Astrocyte (in vitro differentiated cells and primary cell): ENCODE measurements around the gene USP19. TPM values are rescaled to one million over a fixed set of nuclear protein-coding genes. Genes with fewer than 3 reads are reported as not detected.

Experiments
- DNase-seq: peaks from one replicate; pipeline ENCODE4 v3.0.0-alpha.2; 2010; ENCODE audit warnings: low read depth
- FAIRE-seq: peaks from 2 replicates; lab custom pipeline; 2011; peaks lifted over from hg19 to GRCh38; lab: Jason Lieb, UNC
- H2AFZ ChIP-seq: 2 replicates; pipeline ENCODE4 v1.6.0; 2012; ENCODE audit warnings: low read depth, low read length, inconsistent platforms
- H3K27ac ChIP-seq: 2 replicates; pipeline ENCODE4 v1.5.1; 2011; ENCODE audit warnings: low read depth, low read length, inconsistent platforms
- H3K27me3 ChIP-seq: 2 replicates; pipeline ENCODE4 v1.6.0; 2011; ENCODE audit warnings: low read length, inconsistent platforms; ENCODE audit not compliant: insufficient read depth
- H3K36me3 ChIP-seq: 2 replicates; pipeline ENCODE4 v1.5.1; 2011; ENCODE audit warnings: low read length, inconsistent platforms; ENCODE audit not compliant: insufficient read depth
- H3K4me1 ChIP-seq: 2 replicates; pipeline ENCODE4 v1.5.1; 2011; ENCODE audit warnings: low read length, inconsistent platforms; ENCODE audit not compliant: insufficient read depth
- H3K4me2 ChIP-seq: 2 replicates; pipeline ENCODE4 v1.6.0; 2012; ENCODE audit warnings: low read length, inconsistent platforms
- H3K4me3 ChIP-seq: 2 replicates; pipeline ENCODE4 v1.5.1; 2011; ENCODE audit warnings: low read depth, mild to moderate bottlenecking, low read length, inconsistent platforms; ENCODE audit not compliant: insufficient read depth
- H3K79me2 ChIP-seq: 2 replicates; pipeline ENCODE4 v1.6.0; 2012; ENCODE audit warnings: mild to moderate bottlenecking, low read length, inconsistent platforms; ENCODE audit not compliant: insufficient read depth
- H3K9ac ChIP-seq: 2 replicates; pipeline ENCODE4 v1.6.0; 2012; ENCODE audit warnings: mild to moderate bottlenecking, low read length, inconsistent platforms
- H3K9me3 ChIP-seq: 2 replicates; pipeline ENCODE4 v1.5.1; 2012; ENCODE audit warnings: low read depth, mild to moderate bottlenecking, low read length, inconsistent platforms; ENCODE audit not compliant: insufficient read depth
- H4K20me1 ChIP-seq: 2 replicates; pipeline ENCODE4 v1.6.0; 2012; ENCODE audit warnings: low read length, inconsistent platforms; ENCODE audit not compliant: insufficient read depth
- H3K27ac Mint-ChIP-seq: one replicate; pipeline ENCODE4 v1.8.0; 2021; ENCODE audit warnings: mild to moderate bottlenecking, mixed read lengths; ENCODE audit not compliant: unreplicated experiment
- H3K27me3 Mint-ChIP-seq: one replicate; pipeline ENCODE4 v1.8.0; 2021; ENCODE audit warnings: low read depth, mixed read lengths; ENCODE audit not compliant: unreplicated experiment
- H3K36me3 Mint-ChIP-seq: one replicate; pipeline ENCODE4 v1.8.0; 2021; ENCODE audit warnings: low read depth, mixed read lengths; ENCODE audit not compliant: unreplicated experiment
- H3K4me1 Mint-ChIP-seq: one replicate; pipeline ENCODE4 v1.8.0; 2021; ENCODE audit warnings: low read depth, mixed read lengths; ENCODE audit not compliant: unreplicated experiment
- H3K4me3 Mint-ChIP-seq: one replicate; pipeline ENCODE4 v1.8.0; 2021; ENCODE audit warnings: mild to moderate bottlenecking, moderate library complexity, mixed read lengths; ENCODE audit not compliant: unreplicated experiment
- H3K9me3 Mint-ChIP-seq: one replicate; pipeline ENCODE4 v1.8.0; 2021; ENCODE audit warnings: mild to moderate bottlenecking, mixed read lengths; ENCODE audit not compliant: unreplicated experiment
- CTCF ChIP-seq: IDR thresholded peaks from 2 replicates; pipeline ENCODE4 v1.5.1; 2011; ENCODE audit warnings: low read depth, mild to moderate bottlenecking, inconsistent platforms, low read length, moderate library complexity; ENCODE audit not compliant: insufficient read depth
- EZH2 ChIP-seq: IDR thresholded peaks from 2 replicates; pipeline ENCODE4 v1.6.1; 2012; ENCODE audit warnings: mild to moderate bottlenecking, low read length, inconsistent platforms; ENCODE audit not compliant: insufficient read depth
- total RNA-seq: library from RNA; stranded (reverse); gene quantifications from 2 replicates; pipeline ENCODE4 v1.2.1, GENCODE V29; 2021

The USP19 gene
- total RNA-seq, 1 donor from 2014 or later = 28.7 TPM

GRCh38 chr3:49161197-49161596, 40.6 kb upstream of the USP19 start:
- Histone ChIP-seq H4K20me1 (peaks cover 18% of the 10 kb centered on the region), H3K9ac (no peak overlapping the region), H3K4me3 (no peak overlapping the region), H3K27me3 (no peaks in the 10 kb centered on the region), H3K9me3 (no peaks in the 10 kb centered on the region), H3K4me1 (peaks cover 8% of the 10 kb centered on the region), H2AFZ (no peak overlapping the region), H3K79me2 (peaks cover 24% of the 10 kb centered on the region), H3K4me2 (no peak overlapping the region), H3K36me3 (peaks cover 6% of the 10 kb centered on the region), H3K27ac (no peak overlapping the region)
- no peak for TF ChIP-seq CTCF
- no peak for TF ChIP-seq EZH2
- Mint-ChIP-seq H3K27ac (no peak overlapping the region), H3K4me3 (no peak overlapping the region), H3K9me3 (no peaks in the 10 kb centered on the region), H3K36me3 (peaks cover 9% of the 10 kb centered on the region), H3K4me1 (peaks cover 17% of the 10 kb centered on the region), H3K27me3 (no peaks in the 10 kb centered on the region)
- no peak for FAIRE-seq
- no peak for DNase-seq

DNA sequence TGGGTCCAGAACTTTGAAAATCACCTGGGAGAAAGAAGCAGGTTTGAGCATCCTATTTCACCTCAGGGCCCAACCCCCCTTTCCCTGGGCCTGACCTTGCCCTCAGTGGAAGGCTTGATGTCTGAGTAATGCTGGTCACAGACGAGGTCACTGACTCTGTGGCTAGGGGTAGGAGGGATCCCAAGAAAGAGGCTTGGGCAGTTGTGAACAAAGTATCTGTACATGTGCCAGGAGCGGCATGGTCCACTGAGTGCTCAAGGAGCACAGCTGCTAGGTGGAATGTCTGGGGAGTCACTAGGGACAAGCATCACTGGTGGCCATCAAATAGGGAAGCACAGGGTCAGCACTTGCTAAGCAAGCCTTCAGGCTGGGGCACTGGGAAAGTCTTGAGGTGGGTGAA, 38.2 kb upstream of the USP19 start:
- H3K4me1 ChIP-seq = no peaks in the 10 kb centered on the region
- H3K4me2 ChIP-seq = no peak overlapping the region
- DNase-seq (no peak), FAIRE-seq (no peak)
- H3K79me2 ChIP-seq = peaks cover 2% of the 10 kb centered on the region
- H3K27me3 ChIP-seq = no peaks in the 10 kb centered on the region
- Mint-ChIP-seq H3K36me3 (peaks cover 5% of the 10 kb centered on the region), H3K27me3 (peaks cover 1% of the 10 kb centered on the region), H3K27ac (no peak overlapping the region), H3K9me3 (no peaks in the 10 kb centered on the region), H3K4me1 (peaks cover 8% of the 10 kb centered on the region), H3K4me3 (no peak overlapping the region)
- H3K9me3 ChIP-seq = no peaks in the 10 kb centered on the region
- H3K9ac ChIP-seq = no peak overlapping the region
- no peak overlapping the region for H3K27ac ChIP-seq
- H4K20me1 ChIP-seq = peaks cover 13% of the 10 kb centered on the region
- no peak overlapping the region for H3K4me3 ChIP-seq
- H3K36me3 ChIP-seq = no peaks in the 10 kb centered on the region
- TF ChIP-seq CTCF (no peak), EZH2 (no peak)
- H2AFZ ChIP-seq = no peak overlapping the region

GRCh38 chr3:49158103-49158709, 37.6 kb upstream of the USP19 start:
- Histone ChIP-seq H3K4me3 (no peak overlapping the region), H3K9ac (no peak overlapping the region), H3K36me3 (no peaks in the 10 kb centered on the region), H4K20me1 (peaks cover 12% of the 10 kb centered on the region), H3K4me2 (no peak overlapping the region), H2AFZ (no peak overlapping the region), H3K27me3 (no peaks in the 10 kb centered on the region), H3K79me2 (no peaks in the 10 kb centered on the region), H3K4me1 (no peaks in the 10 kb centered on the region), H3K9me3 (no peaks in the 10 kb centered on the region), H3K27ac (no peak overlapping the region)
- DNase-seq (no peak), FAIRE-seq (no peak)
- peak overlapping the region; percentile 58 for H3K27ac Mint-ChIP-seq
- no peak for TF ChIP-seq CTCF
- TF ChIP-seq EZH2 = no peak
- no peaks in the 10 kb centered on the region for H3K9me3 Mint-ChIP-seq
- H3K4me1 Mint-ChIP-seq = peaks cover 8% of the 10 kb centered on the region
- H3K27me3 Mint-ChIP-seq = peaks cover 3% of the 10 kb centered on the region
- H3K36me3 Mint-ChIP-seq = no peaks in the 10 kb centered on the region
- H3K4me3 Mint-ChIP-seq = no peak overlapping the region
